Stimulated activated CD8-positive, alpha-beta memory T cell treated with anti-CD3 and anti-CD28 coated beads, Interleukin-15, amount 100 ng/mL, for 4 hours (primary cell): ENCODE data around the gene KLHDC8A.
A peak's percentile ranks its signal among the peaks of the same experiment; 100 is the strongest.
"Not testable (repeated sequence)": the region's sequence is repeated elsewhere in the genome, so short reads cannot be mapped to it uniquely, and the experiment has no call there.

Experiments used
- DNase-seq, 2 donors: peaks; one replicate each; pipeline ENCODE4 v3.0.0-alpha.2; 2020; ENCODE audit warnings: low read depth in 2 of 2

KLHDC8A gene

DNA sequence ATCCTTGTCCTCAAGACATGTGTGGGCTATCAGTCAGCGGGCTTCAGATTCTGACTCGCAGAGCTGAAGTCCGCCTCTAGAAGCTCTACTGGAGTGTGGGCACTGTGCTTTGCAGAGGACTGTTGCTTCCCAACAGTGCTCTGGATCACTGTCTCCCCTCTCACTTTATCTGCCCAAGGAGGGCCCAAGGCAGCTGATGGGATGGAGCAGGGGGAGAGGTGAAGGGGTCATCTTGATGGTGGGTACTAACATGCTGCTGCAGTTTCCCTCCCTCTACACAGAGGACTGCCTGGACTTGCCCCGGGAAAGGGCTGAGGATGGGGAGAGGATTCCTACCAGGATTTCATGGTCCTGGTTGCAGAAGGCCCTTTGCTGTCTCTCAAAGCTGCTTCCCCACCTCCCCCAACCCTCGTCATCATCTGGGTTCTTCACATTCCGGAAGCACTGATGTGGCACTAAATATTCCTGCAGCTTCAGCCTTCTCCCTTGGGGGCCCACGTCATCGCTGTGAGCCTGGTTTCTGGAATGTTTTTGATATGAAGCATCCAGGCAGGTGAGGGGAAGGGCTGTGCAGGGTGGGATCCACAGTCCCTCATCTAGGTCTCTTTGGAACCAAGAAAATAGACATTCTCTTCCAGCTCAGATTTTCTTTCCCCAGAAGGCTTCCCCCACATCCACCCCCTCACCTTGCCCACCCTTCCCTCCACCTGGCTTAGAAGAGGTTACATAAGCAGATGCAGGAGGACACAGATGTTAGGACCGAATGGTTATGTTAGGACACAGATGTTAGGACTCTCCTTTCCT, 58.3 kb downstream of the KLHDC8A start:
- DNase-seq, result no peak

GRCh38 chr1:205297546-205298177, 59.1 kb downstream of the KLHDC8A start:
- DNase-seq, result not testable (repeated sequence)

- DNase-seq, result no peak
Observed at GRCh38 chr1:205296154-205296553, 60.6 kb downstream of the KLHDC8A start.

- DNase-seq, result no peak
Observed at GRCh38 chr1:205294934-205295333, 61.8 kb downstream of the KLHDC8A start.

DNA sequence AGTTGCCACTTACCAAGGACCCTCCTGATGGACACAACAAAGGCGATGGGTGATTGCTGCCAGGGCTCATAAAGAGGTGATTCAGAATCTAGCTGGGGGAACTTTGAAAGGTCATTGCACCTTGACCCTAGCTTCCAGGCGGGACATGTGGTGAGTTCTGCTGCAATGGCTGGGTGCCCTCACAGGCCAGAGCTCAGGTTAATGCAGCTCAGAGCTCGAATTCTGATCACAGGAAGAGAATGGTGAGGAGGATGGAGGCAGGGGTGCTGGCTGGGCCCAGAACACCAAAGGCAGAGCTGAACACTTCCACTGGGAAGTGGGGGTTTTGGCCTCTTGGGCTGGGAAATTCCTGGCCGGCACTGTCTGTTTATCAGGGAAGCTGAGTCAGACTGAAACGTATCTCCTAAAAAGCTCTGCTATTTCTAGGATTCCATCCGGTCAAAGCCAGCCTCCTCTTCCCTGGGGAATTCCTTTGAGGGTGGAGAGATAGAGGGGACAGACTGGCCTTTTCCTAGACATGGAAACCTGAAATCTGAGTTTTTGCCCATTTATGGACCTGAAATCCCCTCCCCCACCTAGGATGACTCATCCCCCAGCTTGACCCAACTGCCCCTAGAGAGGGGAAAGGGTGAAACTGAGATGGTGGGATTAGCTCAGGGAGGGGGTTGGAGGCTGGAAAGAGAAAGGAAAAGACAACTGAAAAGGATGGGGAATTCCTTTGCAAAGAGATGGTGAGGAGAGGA, 62.4 kb downstream of the KLHDC8A start:
- no peak for DNase-seq

GRCh38 chr1:205293350-205294074, 63.2 kb downstream of the KLHDC8A start:
- DNase-seq, result no peak

DNA sequence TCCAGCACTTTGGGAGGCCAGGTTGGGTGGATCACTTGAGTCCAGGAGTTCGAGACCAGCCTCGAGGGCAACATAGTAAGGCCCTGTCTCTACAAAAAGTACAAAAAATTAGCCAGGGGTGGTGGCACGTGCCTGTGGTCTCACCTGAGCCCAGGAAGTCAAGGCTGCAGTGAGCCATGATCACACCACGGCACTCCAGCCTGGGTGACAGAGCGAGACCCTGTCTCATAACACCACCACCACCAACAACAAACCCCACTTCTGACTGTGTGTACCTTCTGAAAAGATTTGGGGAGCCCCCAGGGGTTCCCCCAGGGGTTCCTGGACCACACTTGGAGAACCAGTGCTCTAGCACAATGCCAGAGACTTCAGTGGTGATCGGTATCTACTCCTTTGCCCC, 65.1 kb downstream of the KLHDC8A start:
- DNase-seq, result no peak

DNA sequence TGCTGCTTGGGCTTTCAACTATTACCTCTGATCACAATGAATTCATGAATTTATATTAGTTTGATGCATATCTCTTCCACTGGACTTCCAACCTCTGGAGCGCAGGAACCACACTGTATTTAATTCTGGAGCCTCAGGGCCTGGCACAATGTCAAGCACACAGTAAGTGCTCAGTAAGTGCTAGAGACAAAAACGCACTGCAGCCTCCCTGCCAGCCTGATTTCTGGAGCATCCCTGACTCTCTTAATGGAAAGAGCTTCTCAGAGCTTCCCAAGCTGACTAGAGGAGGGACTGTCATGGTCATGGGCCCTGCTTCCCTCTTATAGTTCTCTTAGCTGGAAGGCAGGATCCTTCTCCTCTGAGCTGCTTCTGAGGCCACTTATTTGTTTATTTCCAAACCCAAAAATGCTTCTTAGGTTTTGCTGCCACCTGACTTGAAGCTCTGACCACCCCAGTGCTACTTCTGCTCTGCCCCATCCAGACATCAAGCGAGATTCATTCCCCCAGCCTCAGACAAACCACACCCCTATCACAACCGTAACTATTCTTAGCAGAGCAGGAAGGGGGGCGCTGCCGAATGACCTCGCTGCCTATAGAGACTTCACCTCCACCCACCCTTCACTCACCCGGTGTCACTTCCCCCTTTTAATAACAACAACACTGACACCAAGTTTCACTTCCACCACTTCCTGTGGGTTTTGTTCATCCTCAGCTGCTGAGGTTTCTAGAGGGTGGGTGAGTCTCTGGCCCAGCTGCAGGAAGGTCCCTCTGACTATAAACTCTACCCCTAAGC, 68.8 kb downstream of the KLHDC8A start:
- DNase-seq, result peak; percentile 67 to 73

GRCh38 chr1:205287076-205287475, 69.6 kb downstream of the KLHDC8A start:
- DNase-seq, result no peak

- DNase-seq, result peak in 1 of 2 donors; percentile 42
Observed at GRCh38 chr1:205286335-205286950, 70.3 kb downstream of the KLHDC8A start.
